ENCODE results near the gene S100A7. TPM values are rescaled to one million over a fixed set of nuclear protein-coding genes. Genes with fewer than 3 reads are reported as not detected.

Gene S100A7
- total and polyA plus RNA-seq, 9 of the 15 experiments (the other 6 are each of a cell fraction or from before 2014, with no cell fraction given): not detected

DNA sequence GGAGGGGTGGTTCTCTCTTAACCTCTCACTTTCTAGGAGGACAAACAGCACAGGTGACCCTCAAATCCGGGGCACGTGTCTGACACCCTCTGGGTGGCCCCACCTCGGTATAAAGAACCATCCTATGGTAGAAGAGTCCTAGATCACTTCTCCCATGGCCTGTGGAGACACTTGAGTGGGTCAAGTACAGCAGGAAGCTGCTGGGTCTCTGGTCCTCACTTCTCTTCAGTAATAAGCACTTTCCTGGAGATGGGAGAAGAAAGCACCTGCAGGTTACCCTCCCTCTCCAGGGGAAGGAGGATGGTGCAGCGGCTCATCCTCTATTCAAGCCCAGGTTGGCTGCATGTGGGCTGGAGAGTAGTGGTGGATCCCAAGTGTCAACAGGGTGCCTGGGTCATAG lies 17.0 kb downstream of the S100A7 start (continued):
- TF ChIP-seq, protein P1, sequence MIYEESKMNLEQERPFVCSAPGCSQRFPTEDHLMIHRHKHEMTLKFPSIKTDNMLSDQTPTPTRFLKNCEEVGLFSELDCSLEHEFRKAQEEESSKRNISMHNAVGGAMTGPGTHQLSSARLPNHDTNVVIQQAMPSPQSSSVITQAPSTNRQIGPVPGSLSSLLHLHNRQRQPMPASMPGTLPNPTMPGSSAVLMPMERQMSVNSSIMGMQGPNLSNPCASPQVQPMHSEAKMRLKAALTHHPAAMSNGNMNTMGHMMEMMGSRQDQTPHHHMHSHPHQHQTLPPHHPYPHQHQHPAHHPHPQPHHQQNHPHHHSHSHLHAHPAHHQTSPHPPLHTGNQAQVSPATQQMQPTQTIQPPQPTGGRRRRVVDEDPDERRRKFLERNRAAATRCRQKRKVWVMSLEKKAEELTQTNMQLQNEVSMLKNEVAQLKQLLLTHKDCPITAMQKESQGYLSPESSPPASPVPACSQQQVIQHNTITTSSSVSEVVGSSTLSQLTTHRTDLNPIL (CRISPR knock-in tag; IDR thresholded peaks at IDR 0.05): no peak

DNA sequence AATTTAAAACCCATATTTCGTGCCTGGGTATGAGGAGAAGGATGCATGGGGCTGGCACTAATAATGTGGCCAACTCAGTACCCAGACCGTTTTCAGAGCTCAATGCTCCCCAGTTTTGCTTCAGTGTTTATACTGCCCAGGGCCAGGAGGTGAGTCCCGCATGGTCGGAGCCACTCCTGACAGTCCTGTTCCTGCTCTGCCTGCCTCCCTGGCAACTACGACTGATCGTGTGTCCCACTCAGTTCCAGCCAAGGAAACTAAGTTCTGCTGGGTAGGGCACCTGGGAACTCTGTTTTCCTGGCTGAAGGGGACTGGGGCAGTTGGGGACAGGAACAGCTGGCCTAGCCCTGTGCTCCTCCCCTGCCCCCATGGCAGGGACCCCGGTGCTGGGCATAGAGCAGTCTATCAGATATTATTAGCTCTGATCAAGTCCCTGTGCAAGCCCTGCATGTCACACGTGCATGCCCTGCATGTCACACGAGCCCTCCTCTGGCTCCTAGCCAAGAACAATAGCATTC lies 19.2 kb downstream of the S100A7 start:
- Histone ChIP-seq H3K27me3 (ENCODE audit: control insufficient read depth in 2 of 2, insufficient read depth in 2 of 2, low read length in 2 of 2) (peaks cover 2 to 18% of the 10 kb centered on the region in 2 experiments; a peak in 2 of 5 replicates), H3K4me2 (ENCODE audit: insufficient read depth, low read length) (no peak overlapping the region), H3K9me3 (replicated peaks; ENCODE audit: control insufficient read depth, insufficient read depth, low read depth, low read length) (no peaks in the 10 kb centered on the region), H3K4me3 (no peak overlapping the region), H2AFZ (ENCODE audit: low read depth, low read length) (no peak overlapping the region), H3K4me1 (replicated peaks in 1 of 2; ENCODE audit: control insufficient read depth in 2 of 2, insufficient read depth in 2 of 2, low read length in 2 of 2) (peaks cover 6 to 7% of the 10 kb centered on the region in 2 experiments; a peak in 4 of 5 replicates), H3K27ac (ENCODE audit: extremely low read depth, low read depth, low read length) (no peak overlapping the region), H3K9me1 (ENCODE audit: control insufficient read depth, insufficient read depth, low read length) (no peaks in the 10 kb centered on the region), H3K9ac (ENCODE audit: insufficient read depth in 1 of 2, low read depth in 2 of 2, low read length in 2 of 2) (peak overlapping the region in 1 of 2 experiments; percentile 41; a peak in 2 of 4 replicates), H4K20me1 (replicated peaks; ENCODE audit: control insufficient read depth, insufficient read depth, low read length) (no peaks in the 10 kb centered on the region), H3K79me2 (ENCODE audit: control insufficient read depth, insufficient read depth, low read length) (no peaks in the 10 kb centered on the region), H3K36me3 (ENCODE audit: control insufficient read depth, insufficient read depth, low read length) (no peaks in the 10 kb centered on the region)
- no peak for FAIRE-seq
- in situ Hi-C loops (cut with MboI): no loop called here
- POLR2A ChIA-PET: interaction anchor here (0.5 to 0.9 kb wide), 2 partner anchors 8 to 14 kb away, joined by 3 to 5 read pairs; no protein-coding TSS in a partner anchor
- BruUV-seq (replicated peaks): no TSS peak
- no peak for DNase-seq (ENCODE audit: extremely low read depth in 1 of 4, low spot score in 3 of 4)
- CTCF ChIA-PET (ENCODE audit: low intra/inter-chr PET ratio): interaction anchor here (0.7 kb wide), 1 partner anchor 24 kb away, joined by 8 read pairs; no protein-coding TSS in a partner anchor
- no peak for ATAC-seq
- intact Hi-C loops (cut with micrococcal nuclease): no loop called here
- TF ChIP-seq ETV6 (IDR thresholded peaks at IDR 0.05; ENCODE audit: borderline replicate concordance in 1 of 2, low read depth in 2 of 2, low read length in 1 of 2) (no peak), ETV6 (CRISPR knock-in tag; IDR thresholded peaks at IDR 0.05; ENCODE audit: borderline replicate concordance) (no peak), NFIC (IDR thresholded peaks at IDR 0.05) (peak; percentile 61)
- WGBS (ENCODE audit: insufficient coverage, low coverage, missing lambda C conversion rate): 24% methylated on average over 9 of the region's 9 CpGs

All from K562 (cell line).